HepG2 (cell line): Measurements from ENCODE around the gene MSMP. TPM values are rescaled to one million over a fixed set of nuclear protein-coding genes. Genes with fewer than 3 reads are reported as not detected.
A peak's percentile ranks its signal among the peaks of the same experiment; 100 is the strongest.

Experiments
- ATAC-seq: fragments of 200-7000 bp; cut with Tn5 transposase; 3 replicates; pipeline ENCODE4 v1.9.1; 2020; ENCODE audit warnings: mild to moderate bottlenecking, moderate library complexity
- BruUV-seq: library from RNA; stranded (reverse); fragments of 400-500 nt; replicated peaks from 2 replicates; lab custom pipeline; 2021; lab: Mats Ljungman, UMichigan
- CTCF ChIA-PET: fragments of 300-600 bp; formaldehyde crosslinking; extraction: SDS; loops from one replicate; lab custom pipeline; 2021; ENCODE audit warnings: low total read pairs, inconsistent platforms, low intra/inter-chr PET ratio; lab: Yijun Ruan, JAX
- POLR2A ChIA-PET: fragments of 350-600 bp; sonication (Branson Sonifier 250); formaldehyde crosslinking; loops from one replicate; lab custom pipeline; 2020; ENCODE audit warnings: antibody characterized with exemption, inconsistent platforms; lab: Yijun Ruan, JAX
- DNase-seq: peaks from one replicate; pipeline ENCODE4 v3.0.0-alpha.2; 2015; ENCODE audit warnings: low spot score
- FAIRE-seq: peaks from 3 replicates; lab custom pipeline; 2011; peaks lifted over from hg19 to GRCh38; lab: Jason Lieb, UNC
- H2AFZ ChIP-seq: one replicate; pipeline ENCODE4 v1.6.1; 2011; ENCODE audit warnings: low read length, inconsistent platforms
- H3K27ac ChIP-seq: fragments of 300-600 bp; 3 replicates; pipeline ENCODE4 v1.8.0; 2011; ENCODE audit warnings: mixed run types, mild to moderate bottlenecking, mixed read lengths, low read length, inconsistent platforms; ENCODE audit not compliant: insufficient read depth; ENCODE audit errors: extremely low read length
- H3K27me3 ChIP-seq, 2 experiments: fragments of 200-600 bp in 1 of 2; 2 replicates in 1 of 2; 3 replicates in 1 of 2; pipeline versions ENCODE4 v1.6.0 to v1.8.0; 2011; ENCODE audit warnings: low read length in 2 of 2, mild to moderate bottlenecking in 2 of 2, moderate library complexity in 2 of 2, inconsistent platforms in 1 of 2; ENCODE audit not compliant: insufficient read depth in 2 of 2, control insufficient read depth in 1 of 2
- H3K36me3 ChIP-seq, 2 experiments: fragments of 200-600 bp in 1 of 2; replicated peaks in 1 of 2; 2 replicates in 1 of 2; 3 replicates in 1 of 2; pipeline versions ENCODE4 v1.5.1 to v1.8.0; 2011; ENCODE audit warnings: low read length in 2 of 2, inconsistent platforms in 1 of 2; ENCODE audit not compliant: insufficient read depth in 2 of 2, control insufficient read depth in 1 of 2
- H3K4me1 ChIP-seq: 2 replicates; pipeline ENCODE4 v1.5.1; 2012; ENCODE audit warnings: low read length, inconsistent platforms; ENCODE audit not compliant: insufficient read depth
- H3K4me2 ChIP-seq: 2 replicates; pipeline ENCODE4 v1.6.0; 2011; ENCODE audit warnings: low read depth, low read length, inconsistent platforms
- H3K4me3 ChIP-seq, 3 experiments: fragments of 200-600 bp in 1 of 3; sonication (generic), shearing (Covaris generic) in 1 of 3; replicated peaks in 1 of 3; 2 replicates each; pipeline ENCODE4 v1.5.1; 2011 to 2016; ENCODE audit warnings: low read length in 3 of 3, inconsistent platforms in 2 of 3, low read depth in 2 of 3, mild to moderate bottlenecking in 2 of 3, control low read depth in 1 of 3, mixed read lengths in 1 of 3; ENCODE audit not compliant: insufficient read depth in 1 of 3
- H3K79me2 ChIP-seq: one replicate; pipeline ENCODE4 v1.6.1; 2011; ENCODE audit warnings: low read length, inconsistent platforms; ENCODE audit not compliant: insufficient read depth
- H3K9ac ChIP-seq: 2 replicates; pipeline ENCODE4 v1.6.0; 2011; ENCODE audit warnings: mild to moderate bottlenecking, low read depth, low read length, inconsistent platforms; ENCODE audit not compliant: insufficient read depth
- H3K9me3 ChIP-seq: 2 replicates; pipeline ENCODE4 v1.5.1; 2012; ENCODE audit warnings: mild to moderate bottlenecking, low read length
- H4K20me1 ChIP-seq: 2 replicates; pipeline ENCODE4 v1.6.0; 2011; ENCODE audit warnings: inconsistent platforms, mild to moderate bottlenecking, low read length, moderate library complexity; ENCODE audit not compliant: insufficient read depth
- AGO2 ChIP-seq: fragments of 200-400 bp; formaldehyde crosslinking; optimal IDR thresholded peaks from 2 replicates; pipeline ENCODE3; 2017; ENCODE audit warnings: mild to moderate bottlenecking, low read depth, low read length, moderate library complexity
- ZFP62 ChIP-seq: sonication (generic); formaldehyde crosslinking; IDR thresholded peaks from 2 replicates; pipeline ENCODE4 v1.4.0; 2020; ENCODE audit warnings: missing genetic modification reagents
- ZIK1 ChIP-seq: sonication (generic); formaldehyde crosslinking; IDR thresholded peaks from 2 replicates; pipeline ENCODE4 v1.5.0; 2020; ENCODE audit warnings: mild to moderate bottlenecking, low read depth, missing genetic modification reagents, borderline replicate concordance
- WGBS: methylation state at CpG from one replicate; pipeline ENCODE4 v1.1.6; 2017; ENCODE audit warnings: low lambda C conversion rate; 5-methylcytosine and 5-hydroxymethylcytosine counted together
- in situ Hi-C: cut with HindIII; loops from 2 replicates; pipeline ENCODE4 v1.10.0; 2017; ENCODE audit warnings: low pct_unique_long_range_greater_than_20kb; ENCODE audit not compliant: extremely low pct_ligation_motif_present
- intact Hi-C: fragments of 100-400 bp; cut with micrococcal nuclease; formaldehyde crosslinking; loops from one replicate; pipeline ENCODE4 v1.10.0; 2022; ENCODE audit not compliant: unreplicated experiment
- polyA plus RNA-seq, 8 experiments: library from polyadenylated mRNA; depleted of rRNA in 3 of 8; stranded (reverse) in 7 of 8; unstranded in 1 of 8; fragments of >200 nt; fragmentation: Illumina TruSeq in 4 of 8; extraction: Trizol in 4 of 8; gene quantifications; 2 replicates each; pipeline versions ENCODE4 v1.2.1 to v1.2.3, GENCODE V29; 2011 to 2016; ENCODE audit warnings: low read depth in 4 of 8, missing spikeins in 1 of 8, mixed read lengths in 1 of 8; ENCODE audit not compliant: insufficient read depth in 1 of 8
- total RNA-seq, 5 experiments: library from RNA; depleted of rRNA; stranded (reverse); fragments of >200 nt; fragmentation: Illumina TruSeq; extraction: Trizol; gene quantifications; 2 replicates each; pipeline ENCODE4 v1.2.3, GENCODE V29; 2016; ENCODE audit warnings: low read depth in 1 of 5
- TF ChIP-seq, protein P1 (sequence below): sonication (generic); formaldehyde crosslinking; IDR thresholded peaks from 2 replicates; pipeline ENCODE4 v1.4.0; 2020; ENCODE audit warnings: mild to moderate bottlenecking, missing genetic modification reagents

MSMP gene
- total and polyA plus RNA-seq, 2 of the 13 experiments (the other 11 are each of a cell fraction or from before 2014, with no cell fraction given), result 0.24 to 0.46 TPM

GRCh38 chr9:35714579-35715252, 39.4 kb downstream of the MSMP start:
- Histone ChIP-seq H3K27me3 (no peaks in the 10 kb centered on the region), H3K4me3 (no peak overlapping the region), H3K79me2 (no peaks in the 10 kb centered on the region), H3K9me3 (no peaks in the 10 kb centered on the region), H4K20me1 (no peaks in the 10 kb centered on the region), H3K36me3 (peaks cover 57 to 92% of the 10 kb centered on the region in 2 experiments), H3K4me2 (no peak overlapping the region), H3K9ac (no peak overlapping the region), H3K27ac (no peak overlapping the region), H2AFZ (no peak overlapping the region), H3K4me1 (no peaks in the 10 kb centered on the region)
- CTCF ChIA-PET, result no interaction called here
- POLR2A ChIA-PET, result interaction anchor here (0.9 to 2.1 kb wide), 3 partner anchors 13 to 50 kb away, joined by 3 to 9 read pairs (median 4); partner anchors contain the start of gene ARHGEF39
- ATAC-seq (no peak), FAIRE-seq (no peak), DNase-seq (no peak)
- 98% methylated on average over 13 of the region's 13 CpGs for WGBS
- in situ Hi-C loops (no loop called here), intact Hi-C loops (no loop called here)
- no TSS peak for BruUV-seq
- TF ChIP-seq AGO2 (peak; percentile 10), ZFP62 (CRISPR knock-in tag) (no peak)
- TF ChIP-seq, protein P1, sequence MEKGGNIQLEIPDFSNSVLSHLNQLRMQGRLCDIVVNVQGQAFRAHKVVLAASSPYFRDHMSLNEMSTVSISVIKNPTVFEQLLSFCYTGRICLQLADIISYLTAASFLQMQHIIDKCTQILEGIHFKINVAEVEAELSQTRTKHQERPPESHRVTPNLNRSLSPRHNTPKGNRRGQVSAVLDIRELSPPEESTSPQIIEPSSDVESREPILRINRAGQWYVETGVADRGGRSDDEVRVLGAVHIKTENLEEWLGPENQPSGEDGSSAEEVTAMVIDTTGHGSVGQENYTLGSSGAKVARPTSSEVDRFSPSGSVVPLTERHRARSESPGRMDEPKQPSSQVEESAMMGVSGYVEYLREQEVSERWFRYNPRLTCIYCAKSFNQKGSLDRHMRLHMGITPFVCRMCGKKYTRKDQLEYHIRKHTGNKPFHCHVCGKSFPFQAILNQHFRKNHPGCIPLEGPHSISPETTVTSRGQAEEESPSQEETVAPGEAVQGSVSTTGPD (CRISPR knock-in tag), result no peak

DNA sequence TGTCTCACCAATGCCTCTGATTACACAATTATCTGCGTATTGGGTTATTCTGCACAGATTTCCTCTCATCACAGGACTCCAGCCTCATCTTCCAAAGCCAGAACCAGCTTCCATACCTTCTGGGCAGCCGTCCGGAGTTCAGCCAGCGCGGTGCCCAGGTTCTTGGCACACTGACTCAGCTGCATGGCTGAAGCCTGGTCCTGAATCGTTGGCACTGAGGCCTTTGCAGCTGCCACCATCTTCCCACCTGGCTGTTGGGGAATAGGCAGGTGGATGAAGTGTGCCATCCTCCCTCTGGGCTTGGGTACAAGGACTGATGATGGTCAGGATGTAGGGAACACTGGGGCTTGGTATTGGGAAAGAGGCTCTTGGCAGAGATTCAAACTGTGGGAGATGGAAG, 40.0 kb downstream of the MSMP start:
- Histone ChIP-seq H3K4me2 (no peak overlapping the region), H4K20me1 (no peaks in the 10 kb centered on the region), H3K36me3 (peaks cover 52 to 89% of the 10 kb centered on the region in 2 experiments), H3K79me2 (no peaks in the 10 kb centered on the region), H2AFZ (no peak overlapping the region), H3K9ac (no peak overlapping the region), H3K27ac (no peak overlapping the region), H3K27me3 (no peaks in the 10 kb centered on the region), H3K4me3 (no peak overlapping the region), H3K4me1 (no peaks in the 10 kb centered on the region), H3K9me3 (no peaks in the 10 kb centered on the region)
- ATAC-seq (no peak), FAIRE-seq (no peak), DNase-seq (no peak)
- ChIA-PET POLR2A (interaction anchor here (0.9 to 2.1 kb wide), 2 partner anchors 30 to 49 kb away, joined by 3 to 4 read pairs; partner anchors contain the start of gene ARHGEF39), CTCF (no interaction called here)
- BruUV-seq, result no TSS peak
- TF ChIP-seq ZIK1 (no peak), AGO2 (peak; percentile 5)
- in situ Hi-C loops, result no loop called here
- 93% methylated on average over 6 of the region's 6 CpGs for WGBS
- intact Hi-C loops, result no loop called here
